Putamen (tissue), 1 donor: ENCODE measurements around the gene MRE11.
A peak's percentile ranks its signal among the peaks of the same experiment; 100 is the strongest.
"Not testable (repeated sequence)": the region's sequence is repeated elsewhere in the genome, so short reads cannot be mapped to it uniquely, and the experiment has no call there.

Experiments used
- DNase-seq: peaks from one replicate; pipeline ENCODE4 v3.0.0-alpha.2; 2016; ENCODE audit warnings: low spot score

The MRE11 gene

GRCh38 chr11:94423507-94423906 is 70.1 kb downstream of the MRE11 start:
- no peak for DNase-seq

DNA sequence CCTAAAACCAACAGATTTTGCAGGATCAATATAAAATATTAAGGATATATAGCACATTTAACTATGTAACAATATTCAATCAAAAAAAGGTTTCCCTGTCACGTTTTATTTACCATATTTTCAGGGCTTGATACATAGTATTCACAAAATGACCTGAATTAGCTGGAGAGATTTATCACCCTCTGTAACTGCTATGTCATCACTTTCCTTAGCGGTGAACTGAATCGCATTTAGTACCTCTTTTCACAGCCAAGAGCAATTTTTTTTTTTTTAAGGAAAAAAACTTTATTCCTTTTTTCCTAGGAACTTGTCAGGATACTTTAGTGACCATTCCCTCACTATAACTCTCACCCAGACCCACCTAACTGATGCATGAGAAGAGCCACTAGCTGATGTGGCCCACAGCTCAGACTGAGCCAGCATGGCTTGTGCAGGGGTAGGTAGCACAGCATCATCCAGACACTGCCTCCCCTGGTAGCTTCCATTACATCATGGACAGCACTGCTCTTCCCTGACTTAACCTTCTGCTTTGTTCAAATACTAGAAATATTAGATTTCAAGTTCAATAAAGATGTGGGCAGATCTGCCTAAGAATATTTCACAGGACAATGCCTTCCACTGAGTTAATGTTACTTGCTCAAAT is 75.4 kb downstream of the MRE11 start:
- no peak for DNase-seq

DNA sequence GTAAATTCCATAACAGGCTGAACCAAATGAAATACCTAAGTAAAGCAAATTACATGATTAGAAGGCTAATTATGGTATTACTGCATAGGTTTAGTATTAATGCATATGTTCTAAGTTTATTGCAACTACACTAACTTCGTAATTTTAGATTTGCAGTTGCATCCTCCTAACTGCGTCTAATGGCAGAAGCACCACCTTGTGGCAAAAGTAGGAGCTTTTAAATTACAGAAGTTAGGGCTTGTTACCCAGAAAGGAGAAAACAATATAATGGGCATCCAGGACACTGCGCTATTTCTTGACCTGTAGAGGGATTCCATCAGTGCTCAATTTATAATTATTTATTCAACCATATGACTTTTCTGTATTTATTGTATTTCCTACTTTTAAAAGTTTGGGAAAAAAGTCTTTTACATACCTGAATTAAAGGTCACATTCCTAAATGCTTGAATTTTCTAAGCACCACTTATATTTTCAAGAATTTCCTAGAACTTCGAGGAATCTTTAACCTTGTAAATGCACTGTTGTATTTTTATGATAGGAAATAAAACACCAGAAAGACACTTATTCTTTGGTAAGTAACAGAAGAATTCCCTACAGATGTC is 76.2 kb downstream of the MRE11 start:
- DNase-seq: no peak

DNA sequence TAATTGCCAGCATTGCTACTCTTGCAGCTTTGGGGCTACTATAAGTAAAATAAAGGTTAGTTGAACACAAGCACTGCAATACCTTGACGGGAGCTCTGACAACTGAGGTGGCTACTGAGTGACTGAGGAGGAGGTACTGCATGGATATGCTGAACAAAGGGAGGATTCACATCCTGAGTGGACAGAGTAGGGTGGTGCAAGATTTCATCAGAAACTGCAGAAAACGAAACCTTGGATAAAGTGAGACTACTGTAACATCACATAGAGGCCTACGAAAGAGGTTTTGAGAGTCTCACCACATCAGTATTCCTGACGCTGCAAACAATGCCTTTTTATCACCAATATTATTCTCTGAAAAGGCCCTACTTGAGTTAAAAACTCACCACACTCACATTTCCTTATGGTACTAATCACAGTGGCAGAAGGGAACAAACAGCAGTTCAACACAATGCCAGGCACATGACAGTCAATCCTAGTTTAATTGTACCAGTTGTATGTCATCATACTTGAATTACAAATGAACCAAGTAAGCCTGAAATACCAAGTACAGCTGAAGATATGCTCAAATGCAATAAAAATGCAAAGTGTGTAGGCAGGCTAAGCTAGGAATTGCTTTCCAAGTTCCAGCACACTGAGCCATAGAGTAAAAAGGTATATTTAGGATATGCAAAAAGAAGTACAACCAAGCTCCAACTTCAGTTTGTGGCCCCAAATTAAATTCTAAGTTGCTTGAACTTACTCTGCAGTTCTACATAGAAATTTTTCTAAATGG is 88.4 kb downstream of the MRE11 start:
- peak; percentile 52 for DNase-seq

DNA sequence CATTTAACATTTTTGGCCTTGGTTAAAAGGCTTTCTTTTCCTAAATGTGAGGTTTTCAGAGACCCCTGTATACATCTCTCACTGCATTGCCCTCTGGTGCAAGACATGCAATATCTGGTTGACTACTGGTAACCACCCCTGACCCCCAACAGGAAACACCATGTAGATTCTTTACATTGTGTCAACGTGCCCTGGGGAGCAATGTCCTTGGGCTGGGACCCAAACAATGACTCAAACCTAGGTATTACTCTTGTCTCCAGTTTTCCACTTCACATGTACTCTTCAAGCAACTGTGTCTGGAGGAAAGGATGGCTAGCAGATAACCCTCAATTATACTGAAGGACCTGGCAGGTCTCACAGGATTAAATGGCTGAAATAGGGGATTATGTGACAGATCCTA is 91.3 kb downstream of the MRE11 start:
- DNase-seq: no peak

GRCh38 chr11:94401773-94402265 is 91.8 kb downstream of the MRE11 start:
- DNase-seq: no peak

GRCh38 chr11:94400839-94401772 is 92.5 kb downstream of the MRE11 start, which contains the start of gene GPR83:
Gene GPR83, minus strand, starts transcription at chr11:94401419. Its CDS starts 172 bp downstream, at chr11:94401247.
- DNase-seq: no peak

DNA sequence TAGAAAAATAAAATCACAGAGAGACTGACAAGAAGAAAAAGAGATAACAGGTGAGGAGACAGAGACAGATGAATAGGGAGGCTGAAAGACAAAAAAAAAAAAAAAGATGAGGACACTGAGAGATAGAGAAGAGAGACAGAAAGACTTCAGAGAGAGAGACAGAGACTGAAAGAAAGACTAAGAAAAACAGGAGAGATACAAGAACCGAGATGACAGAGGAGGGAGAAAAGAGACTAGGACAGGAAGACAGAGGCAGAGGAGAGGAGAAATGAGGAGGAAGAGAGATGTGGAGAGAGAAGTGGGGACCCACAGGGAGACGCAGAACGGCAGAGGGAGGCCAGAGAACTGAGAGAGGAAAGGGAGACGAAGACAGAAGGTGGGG is 93.2 kb downstream of the MRE11 start:
- DNase-seq: no peak

DNA sequence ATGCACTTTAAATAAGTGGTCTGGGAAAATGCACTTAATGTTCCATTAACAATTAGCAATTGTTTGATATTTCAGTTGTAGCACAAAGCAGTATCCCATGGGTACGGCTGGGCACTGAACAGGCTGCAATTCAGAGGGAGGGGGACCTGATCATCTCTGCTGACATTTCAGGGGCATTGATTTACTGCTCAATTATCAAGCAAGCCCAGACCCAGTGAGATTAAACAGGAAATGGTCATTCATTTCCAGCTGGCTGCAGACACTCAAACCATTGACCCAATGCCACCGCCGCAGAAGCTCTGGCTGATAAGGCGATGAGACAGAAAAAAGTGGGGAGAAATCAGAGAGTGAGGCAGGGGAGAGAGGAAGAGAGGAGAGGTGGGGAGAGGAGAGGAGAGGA is 93.6 kb downstream of the MRE11 start:
- DNase-seq: no peak

- DNase-seq: no peak
Observed at GRCh38 chr11:94398101-94398500, 95.5 kb downstream of the MRE11 start.

DNA sequence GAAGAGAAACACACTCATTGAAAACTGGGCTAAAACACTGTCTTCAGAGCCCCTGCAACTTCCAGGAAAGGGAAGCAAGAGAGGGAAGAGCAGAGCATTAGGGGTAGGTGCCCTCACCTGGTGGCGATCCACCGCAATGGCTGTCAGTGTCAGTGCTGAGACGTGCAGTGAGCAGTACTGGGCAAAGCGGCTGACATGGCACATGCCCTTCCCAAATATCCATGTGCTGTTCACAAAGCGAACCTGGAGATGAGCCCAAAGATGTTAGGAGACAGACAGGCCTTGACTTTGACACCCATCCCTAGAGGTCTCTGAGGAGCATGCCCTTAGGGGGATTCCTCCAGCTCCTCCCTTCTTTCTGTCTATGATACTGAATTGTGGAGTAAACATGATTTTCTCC is 97.4 kb downstream of the MRE11 start:
- DNase-seq: no peak

DNA sequence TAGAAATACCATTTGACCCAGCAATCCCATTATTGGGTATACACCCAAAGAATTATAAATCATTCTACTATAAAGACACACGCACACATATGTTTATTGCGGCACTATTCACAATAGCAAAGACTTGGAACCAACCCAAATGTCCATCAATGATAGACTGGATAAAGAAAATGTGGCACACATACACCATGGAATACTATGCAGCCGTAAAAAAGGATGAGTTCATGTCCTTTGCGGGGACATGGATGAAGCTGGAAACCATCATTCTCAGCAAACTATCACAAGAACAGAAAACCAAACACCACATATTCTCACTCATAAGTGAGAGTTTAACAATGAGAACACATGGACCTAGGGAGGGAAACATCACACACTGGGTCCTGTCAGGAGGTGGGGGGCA is 101.7 kb downstream of the MRE11 start:
- DNase-seq: not testable (repeated sequence)

DNA sequence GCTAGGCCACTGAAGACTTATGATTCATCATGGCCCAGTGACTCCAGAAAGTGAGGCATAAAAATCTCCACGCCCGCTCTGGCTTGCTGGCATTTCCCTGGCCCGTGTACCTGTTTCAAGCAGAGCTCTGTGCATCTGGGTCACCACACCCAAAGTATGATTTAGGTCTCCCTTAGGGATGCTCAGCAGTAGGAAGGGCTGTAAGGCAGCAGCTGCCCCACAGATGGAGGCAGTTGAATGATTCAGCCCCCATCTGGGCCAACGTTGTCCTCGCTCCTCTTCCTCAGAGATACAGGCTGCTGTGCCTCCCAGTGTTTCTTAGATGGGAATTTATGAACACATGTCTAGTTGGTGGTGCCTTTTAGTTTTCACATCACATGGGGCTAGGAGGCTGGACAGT is 114.0 kb downstream of the MRE11 start:
- DNase-seq: no peak

DNA sequence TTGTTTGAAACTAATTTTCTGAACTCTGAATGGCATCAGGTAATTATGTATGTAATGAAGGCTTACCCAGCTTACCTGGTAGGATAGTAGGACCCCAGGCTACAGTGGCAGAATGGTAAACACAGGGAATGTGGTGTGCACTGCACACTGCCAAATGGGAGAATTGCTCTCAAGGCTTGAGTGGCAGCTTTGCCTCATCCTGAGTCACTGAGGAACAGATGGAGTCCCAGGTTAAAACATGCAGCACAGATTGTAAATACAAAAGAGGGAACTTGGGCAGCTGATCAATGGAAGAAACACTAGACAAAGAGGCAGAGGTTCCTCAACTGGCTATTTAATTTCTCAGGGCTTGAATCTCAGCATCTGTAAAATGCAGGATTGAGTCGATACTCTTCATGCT is 116.8 kb downstream of the MRE11 start:
- DNase-seq: no peak

GRCh38 chr11:94370576-94370975 is 123.1 kb downstream of the MRE11 start:
- not testable (repeated sequence) for DNase-seq
